BJ (cell line): Measurements from ENCODE around the gene NECAB3. TPM values are rescaled to one million over a fixed set of nuclear protein-coding genes. Genes with fewer than 3 reads are reported as not detected.

Source experiments
- CTCF ChIA-PET: fragments of 350-600 bp; formaldehyde crosslinking; extraction: SDS; loops from one replicate; lab custom pipeline; 2021; ENCODE audit warnings: antibody characterized with exemption, inconsistent platforms; lab: Yijun Ruan, JAX
- POLR2A ChIA-PET: fragments of 300-600 bp; sonication (Branson Sonifier 250); formaldehyde crosslinking; extraction: SDS; loops from one replicate; lab custom pipeline; 2021; ENCODE audit warnings: antibody characterized with exemption; lab: Charles Lee
- DNase-seq: peaks from one replicate; pipeline ENCODE4 v3.0.0-alpha.2; 2011; ENCODE audit warnings: low read depth
- H3K27me3 ChIP-seq: 2 replicates; pipeline ENCODE4 v1.6.0; 2011; ENCODE audit warnings: low read length; ENCODE audit not compliant: control insufficient read depth, insufficient read depth
- H3K36me3 ChIP-seq: 2 replicates; pipeline ENCODE4 v1.5.1; 2011; ENCODE audit warnings: low read length; ENCODE audit not compliant: control insufficient read depth, insufficient read depth
- H3K4me3 ChIP-seq: 2 replicates; pipeline ENCODE4 v1.5.1; 2011; ENCODE audit warnings: low read depth, mild to moderate bottlenecking, control low read depth, low read length
- polyA plus RNA-seq: library from polyadenylated mRNA; depleted of rRNA; stranded (reverse); fragments of >200 nt; gene quantifications from 2 replicates; pipeline ENCODE4 v1.2.3, GENCODE V29; 2011; rRNA removed
- TF ChIP-seq, protein P1 (sequence below): IDR thresholded peaks from 2 replicates; pipeline ENCODE4 v1.5.1; 2011; ENCODE audit warnings: low read depth, mild to moderate bottlenecking, control low read depth, inconsistent platforms, low read length, moderate library complexity; ENCODE audit not compliant: insufficient read depth

NECAB3 gene
- polyA plus RNA-seq, 1 experiment = 20.2 TPM

DNA sequence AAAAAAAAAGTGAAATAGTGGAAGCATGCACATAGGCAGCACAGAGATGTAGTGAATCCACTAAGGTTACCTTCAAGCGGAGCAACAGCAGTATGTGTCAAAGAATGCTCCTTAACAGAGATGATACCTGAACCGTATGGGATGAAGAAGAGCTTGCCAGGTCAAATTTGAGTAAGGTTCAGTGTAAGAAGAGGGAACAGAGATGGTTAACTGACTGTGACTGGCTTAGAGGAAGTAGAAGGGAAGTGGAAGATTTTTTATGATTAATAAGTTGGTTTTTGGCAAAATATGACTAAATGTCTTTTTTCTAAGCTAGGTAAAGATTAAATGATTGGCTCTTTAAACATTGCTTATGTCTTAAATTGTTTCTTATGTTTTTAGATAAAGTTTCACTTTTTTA, 64.7 kb downstream of the NECAB3 start:
- TF ChIP-seq, protein P1, sequence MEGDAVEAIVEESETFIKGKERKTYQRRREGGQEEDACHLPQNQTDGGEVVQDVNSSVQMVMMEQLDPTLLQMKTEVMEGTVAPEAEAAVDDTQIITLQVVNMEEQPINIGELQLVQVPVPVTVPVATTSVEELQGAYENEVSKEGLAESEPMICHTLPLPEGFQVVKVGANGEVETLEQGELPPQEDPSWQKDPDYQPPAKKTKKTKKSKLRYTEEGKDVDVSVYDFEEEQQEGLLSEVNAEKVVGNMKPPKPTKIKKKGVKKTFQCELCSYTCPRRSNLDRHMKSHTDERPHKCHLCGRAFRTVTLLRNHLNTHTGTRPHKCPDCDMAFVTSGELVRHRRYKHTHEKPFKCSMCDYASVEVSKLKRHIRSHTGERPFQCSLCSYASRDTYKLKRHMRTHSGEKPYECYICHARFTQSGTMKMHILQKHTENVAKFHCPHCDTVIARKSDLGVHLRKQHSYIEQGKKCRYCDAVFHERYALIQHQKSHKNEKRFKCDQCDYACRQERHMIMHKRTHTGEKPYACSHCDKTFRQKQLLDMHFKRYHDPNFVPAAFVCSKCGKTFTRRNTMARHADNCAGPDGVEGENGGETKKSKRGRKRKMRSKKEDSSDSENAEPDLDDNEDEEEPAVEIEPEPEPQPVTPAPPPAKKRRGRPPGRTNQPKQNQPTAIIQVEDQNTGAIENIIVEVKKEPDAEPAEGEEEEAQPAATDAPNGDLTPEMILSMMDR = no peak
- ChIA-PET POLR2A (no interaction called here), CTCF (no interaction called here)
- no peaks in the 10 kb centered on the region for H3K27me3 ChIP-seq
- peaks cover 2% of the 10 kb centered on the region; the same call in 1 of the 2 replicates for H3K36me3 ChIP-seq
- no peak overlapping the region for H3K4me3 ChIP-seq
- DNase-seq = no peak

Other genes starting within 250 kb of the NECAB3 start
- 14.4 and 24.7 TPM in 2 replicates for gene SNTA1, start 230.7 kb downstream of the NECAB3 start, polyA plus RNA-seq
- gene CBFA2T2, start 184.3 kb downstream of the NECAB3 start, polyA plus RNA-seq = 7.6 and 8.0 TPM in 2 replicates
- gene C20orf144, start 12.1 kb downstream of the NECAB3 start, polyA plus RNA-seq = 0.13 and 0.22 TPM in 2 replicates
- gene ACTL10, start 7.5 kb downstream of the NECAB3 start, polyA plus RNA-seq = 0.44 and 0.67 TPM in 2 replicates
- 5.1 and 7.5 TPM in 2 replicates for gene E2F1, start 12.0 kb upstream of the NECAB3 start, polyA plus RNA-seq
- gene PXMP4, start 45.9 kb upstream of the NECAB3 start, polyA plus RNA-seq = 7.8 and 11.2 TPM in 2 replicates
- 1.3 and 2.9 TPM in 2 replicates for gene ZNF341, start 57.6 kb upstream of the NECAB3 start, polyA plus RNA-seq
- 65.3 and 84.0 TPM in 2 replicates for gene CHMP4B, start 136.9 kb upstream of the NECAB3 start, polyA plus RNA-seq